Karpas-422 (cell line): ENCODE results near the gene FAM53B. TPM values are rescaled to one million over a fixed set of nuclear protein-coding genes. Genes with fewer than 3 reads are reported as not detected.
A peak's percentile ranks its signal among the peaks of the same experiment; 100 is the strongest.

ENCODE experiments used
- DNase-seq: peaks from one replicate; pipeline ENCODE4 v3.0.0-alpha.2; 2015
- H2AFZ ChIP-seq: fragments of 200-600 bp; sonication (generic); 2 replicates; pipeline ENCODE4 v1.6.1; 2014; ENCODE audit warnings: antibody characterized with exemption, low read length, mixed read lengths
- H3K27ac ChIP-seq: fragments of 200-600 bp; sonication (generic); 2 replicates; pipeline ENCODE4 v1.5.1; 2014; ENCODE audit warnings: mild to moderate bottlenecking, low read length, moderate library complexity
- H3K27me3 ChIP-seq: fragments of 200-600 bp; sonication (generic); 2 replicates; pipeline ENCODE4 v1.6.1; 2014; ENCODE audit warnings: low read length, mixed read lengths
- H3K36me3 ChIP-seq: fragments of 200-600 bp; sonication (generic); 2 replicates; pipeline ENCODE4 v1.6.1; 2014; ENCODE audit warnings: low read length, mixed read lengths; ENCODE audit not compliant: insufficient read depth
- H3K4me1 ChIP-seq: fragments of 200-600 bp; sonication (generic); 2 replicates; pipeline ENCODE4 v1.6.1; 2014; ENCODE audit warnings: mild to moderate bottlenecking, low read length, mixed read lengths
- H3K4me2 ChIP-seq: fragments of 200-600 bp; sonication (generic); 2 replicates; pipeline ENCODE4 v1.6.1; 2014; ENCODE audit warnings: low read length, low read depth, mild to moderate bottlenecking; ENCODE audit not compliant: poor library complexity, severe bottlenecking
- H3K4me3 ChIP-seq: fragments of 200-600 bp; sonication (generic); 2 replicates; pipeline ENCODE4 v1.5.1; 2014; ENCODE audit warnings: mild to moderate bottlenecking, antibody characterized with exemption, low read length, mixed read lengths
- H3K79me2 ChIP-seq: fragments of 200-600 bp; sonication (generic); 2 replicates; pipeline ENCODE4 v1.6.1; 2014; ENCODE audit warnings: mild to moderate bottlenecking, low read length, mixed read lengths
- H3K9ac ChIP-seq: fragments of 200-600 bp; sonication (generic); 2 replicates; pipeline ENCODE4 v1.6.0; 2014; ENCODE audit warnings: low read length
- H3K9me2 ChIP-seq: fragments of 200-600 bp; sonication (generic), shearing (Covaris generic); replicated peaks from 2 replicates; pipeline ENCODE4 v1.6.0; 2014; ENCODE audit warnings: mild to moderate bottlenecking, low read length, moderate library complexity; ENCODE audit not compliant: insufficient read depth
- H3K9me3 ChIP-seq: fragments of 300-700, 200-600 bp; sonication (generic); 2 replicates; pipeline ENCODE4 v1.6.1; 2014; ENCODE audit warnings: low read length, mixed read lengths
- H4K20me1 ChIP-seq: fragments of 200-600 bp; sonication (generic); 2 replicates; pipeline ENCODE4 v1.6.1; 2014; ENCODE audit warnings: mild to moderate bottlenecking, antibody characterized with exemption, low read length, low read depth; ENCODE audit not compliant: insufficient read depth
- total RNA-seq: library from RNA; depleted of rRNA; stranded (reverse); fragments of >200 nt; shearing (Covaris generic); gene quantifications from 2 replicates; pipeline ENCODE4 v1.2.3, GENCODE V29; 2014; ENCODE audit warnings: low replicate concordance

Gene FAM53B
- total RNA-seq, 1 experiment from 2014 or later: 72.5 TPM

GRCh38 chr10:124691002-124691401, 53.2 kb downstream of the FAM53B start:
- 0 out of 2 replicates have a peak, but pooled peaks cover 13% of the 10 kb centered on the region for H4K20me1 ChIP-seq
- peaks cover 58% of the 10 kb centered on the region; the same call in 1 of the 2 replicates for H3K36me3 ChIP-seq
- H3K4me2 ChIP-seq: no peak overlapping the region
- H3K9me2 ChIP-seq: no peaks in the 10 kb centered on the region
- H2AFZ ChIP-seq: no peak overlapping the region
- no peaks in the 10 kb centered on the region for H3K9me3 ChIP-seq
- H3K27ac ChIP-seq: no peak overlapping the region
- H3K79me2 ChIP-seq: peaks cover 92% of the 10 kb centered on the region
- no peak for DNase-seq
- no peaks in the 10 kb centered on the region for H3K27me3 ChIP-seq
- no peaks in the 10 kb centered on the region for H3K4me1 ChIP-seq
- H3K4me3 ChIP-seq: no peak overlapping the region
- no peak overlapping the region for H3K9ac ChIP-seq

GRCh38 chr10:124689911-124690498, 54.2 kb downstream of the FAM53B start:
- H3K4me1 ChIP-seq: peaks cover 2% of the 10 kb centered on the region; the same call in 1 of the 2 replicates
- no peaks in the 10 kb centered on the region for H3K27me3 ChIP-seq
- H2AFZ ChIP-seq: no peak overlapping the region
- H3K36me3 ChIP-seq: peaks cover 48% of the 10 kb centered on the region; the same call in 1 of the 2 replicates
- no peaks in the 10 kb centered on the region for H3K9me3 ChIP-seq
- no peak overlapping the region for H3K9ac ChIP-seq
- H3K27ac ChIP-seq: no peak overlapping the region
- no peak overlapping the region for H3K4me3 ChIP-seq
- peaks cover 92% of the 10 kb centered on the region for H3K79me2 ChIP-seq
- H4K20me1 ChIP-seq: 0 out of 2 replicates have a peak, but pooled peaks cover 12% of the 10 kb centered on the region
- H3K4me2 ChIP-seq: no peak overlapping the region
- no peak for DNase-seq
- H3K9me2 ChIP-seq: no peaks in the 10 kb centered on the region

- no peak overlapping the region for H3K4me2 ChIP-seq
- H3K9ac ChIP-seq: no peak overlapping the region
- peaks cover 39% of the 10 kb centered on the region; the same call in 1 of the 2 replicates for H3K36me3 ChIP-seq
- 0 out of 2 replicates have a peak, but pooled peaks cover 8% of the 10 kb centered on the region for H4K20me1 ChIP-seq
- no peak overlapping the region for H3K27ac ChIP-seq
- H3K9me3 ChIP-seq: no peaks in the 10 kb centered on the region
- H3K9me2 ChIP-seq: no peaks in the 10 kb centered on the region
- H3K27me3 ChIP-seq: no peaks in the 10 kb centered on the region
- peaks cover 92% of the 10 kb centered on the region for H3K79me2 ChIP-seq
- peaks cover 10% of the 10 kb centered on the region for H3K4me1 ChIP-seq
- H2AFZ ChIP-seq: no peak overlapping the region
- DNase-seq: no peak
- no peak overlapping the region for H3K4me3 ChIP-seq
Observed at GRCh38 chr10:124688889-124689670, 55.1 kb downstream of the FAM53B start.

- Histone ChIP-seq H4K20me1 (0 out of 2 replicates have a peak, but pooled peaks cover 8% of the 10 kb centered on the region), H2AFZ (no peak overlapping the region), H3K9ac (no peak overlapping the region), H3K4me2 (no peak overlapping the region), H3K9me2 (no peaks in the 10 kb centered on the region), H3K36me3 (peaks cover 36% of the 10 kb centered on the region; the same call in 1 of the 2 replicates), H3K4me3 (no peak overlapping the region), H3K79me2 (peaks cover 92% of the 10 kb centered on the region), H3K9me3 (no peaks in the 10 kb centered on the region), H3K4me1 (peaks cover 17% of the 10 kb centered on the region), H3K27me3 (no peaks in the 10 kb centered on the region), H3K27ac (no peak overlapping the region)
- no peak for DNase-seq
Observed at GRCh38 chr10:124688386-124688785, 55.8 kb downstream of the FAM53B start.

GRCh38 chr10:124686707-124687376, 57.3 kb downstream of the FAM53B start:
- H3K9me3 ChIP-seq: no peaks in the 10 kb centered on the region
- no peak overlapping the region for H3K27ac ChIP-seq
- H3K4me1 ChIP-seq: peaks cover 17% of the 10 kb centered on the region
- no peaks in the 10 kb centered on the region for H3K9me2 ChIP-seq
- H3K36me3 ChIP-seq: peaks cover 41% of the 10 kb centered on the region
- peaks cover 98% of the 10 kb centered on the region for H3K79me2 ChIP-seq
- no peak overlapping the region for H2AFZ ChIP-seq
- H4K20me1 ChIP-seq: peaks cover 16% of the 10 kb centered on the region; the same call in 1 of the 2 replicates
- no peak for DNase-seq
- H3K4me2 ChIP-seq: no peak overlapping the region
- no peak overlapping the region for H3K9ac ChIP-seq
- no peak overlapping the region for H3K4me3 ChIP-seq
- no peaks in the 10 kb centered on the region for H3K27me3 ChIP-seq

- Histone ChIP-seq H3K79me2 (peaks cover 100% of the 10 kb centered on the region), H3K9me2 (no peaks in the 10 kb centered on the region), H3K4me2 (no peak overlapping the region), H4K20me1 (peaks cover 26% of the 10 kb centered on the region), H3K4me3 (no peak overlapping the region), H2AFZ (no peak overlapping the region), H3K9me3 (no peaks in the 10 kb centered on the region), H3K36me3 (peaks cover 44% of the 10 kb centered on the region), H3K27ac (no peak overlapping the region), H3K27me3 (no peaks in the 10 kb centered on the region), H3K9ac (no peak overlapping the region), H3K4me1 (peaks cover 17% of the 10 kb centered on the region)
- no peak for DNase-seq
Observed at GRCh38 chr10:124685261-124685660, 58.9 kb downstream of the FAM53B start.

- peaks cover 40% of the 10 kb centered on the region for H4K20me1 ChIP-seq
Observed at GRCh38 chr10:124683814-124684213, 60.4 kb downstream of the FAM53B start.

More at GRCh38 chr10:124683814-124684213, 60.4 kb downstream of the FAM53B start:
- H3K4me1 ChIP-seq: peaks cover 29% of the 10 kb centered on the region
- H3K9me3 ChIP-seq: no peaks in the 10 kb centered on the region
- H3K27ac ChIP-seq: peak overlapping the region; percentile 26
- no peaks in the 10 kb centered on the region for H3K9me2 ChIP-seq
- no peak overlapping the region for H3K4me3 ChIP-seq
- no peak overlapping the region for H3K9ac ChIP-seq
- peak; percentile 49 for DNase-seq
- no peak overlapping the region for H3K4me2 ChIP-seq
- no peak overlapping the region for H2AFZ ChIP-seq
- H3K36me3 ChIP-seq: peaks cover 51% of the 10 kb centered on the region
- peaks cover 100% of the 10 kb centered on the region for H3K79me2 ChIP-seq
- no peaks in the 10 kb centered on the region for H3K27me3 ChIP-seq
